Astrocyte of the cerebellum (primary cell): Measurements from ENCODE around the gene BAIAP2L2.

Source experiments
- DNase-seq: peaks from one replicate; pipeline ENCODE4 v3.0.0-alpha.2; 2011; ENCODE audit warnings: low read depth
- H3K4me3 ChIP-seq: 2 replicates; pipeline ENCODE4 v1.5.1; 2011; ENCODE audit warnings: mild to moderate bottlenecking, low read depth, low read length, moderate library complexity
- in situ Hi-C: cut with HindIII; loops from 2 replicates; pipeline ENCODE4 v1.10.0; 2017; ENCODE audit warnings: low sequenced_read_pairs
- TF ChIP-seq, protein P1 (sequence below): IDR thresholded peaks from 2 replicates; pipeline ENCODE4 v1.5.1; 2012; ENCODE audit warnings: low read length, low read depth, moderate library complexity, mild to moderate bottlenecking; ENCODE audit errors: missing control alignments

Gene BAIAP2L2

DNA sequence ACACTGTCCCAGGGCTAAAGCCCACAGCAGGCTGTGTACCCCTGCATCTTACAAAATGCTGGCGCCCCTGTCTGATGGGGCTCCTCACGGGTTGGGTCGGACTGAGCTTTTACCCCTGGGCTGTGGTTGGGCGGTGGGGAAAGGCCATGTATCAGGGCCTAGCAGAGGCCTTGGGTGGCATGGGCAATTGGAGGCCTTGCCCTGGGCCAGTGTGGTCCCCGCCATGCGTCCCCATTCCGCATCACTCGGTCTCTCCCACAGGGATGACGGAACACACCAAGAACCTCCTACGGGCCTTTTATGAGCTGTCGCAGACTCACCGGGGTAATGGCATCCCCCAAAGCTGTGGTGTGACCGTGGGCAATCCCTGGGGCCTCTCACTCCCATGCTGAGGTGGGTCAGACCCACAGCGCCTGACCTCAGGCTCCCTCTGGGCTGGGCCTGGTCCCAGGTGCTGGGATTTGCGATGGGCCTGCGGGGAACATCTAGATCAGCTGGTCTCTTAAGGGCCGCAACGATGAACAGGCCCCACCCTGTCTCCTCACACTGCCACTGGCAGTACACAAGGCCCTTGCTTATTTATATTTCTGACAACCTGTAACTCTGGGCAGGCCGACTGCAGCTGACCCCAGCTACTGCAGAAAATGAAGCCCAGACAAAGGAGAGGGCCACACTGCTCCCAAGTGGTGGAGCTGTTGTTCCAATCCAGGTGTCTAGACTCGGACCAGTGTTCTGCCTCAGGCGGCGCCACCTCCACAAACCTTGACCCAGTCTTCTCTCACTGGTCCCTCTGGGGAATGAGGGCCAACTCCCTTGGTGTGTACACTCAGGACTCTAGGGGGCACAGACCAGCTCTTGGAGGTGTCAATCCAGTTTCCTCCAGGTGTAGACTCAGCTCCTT is 38.8 kb downstream of the BAIAP2L2 start:
- no peak for DNase-seq
- TF ChIP-seq, protein P1, sequence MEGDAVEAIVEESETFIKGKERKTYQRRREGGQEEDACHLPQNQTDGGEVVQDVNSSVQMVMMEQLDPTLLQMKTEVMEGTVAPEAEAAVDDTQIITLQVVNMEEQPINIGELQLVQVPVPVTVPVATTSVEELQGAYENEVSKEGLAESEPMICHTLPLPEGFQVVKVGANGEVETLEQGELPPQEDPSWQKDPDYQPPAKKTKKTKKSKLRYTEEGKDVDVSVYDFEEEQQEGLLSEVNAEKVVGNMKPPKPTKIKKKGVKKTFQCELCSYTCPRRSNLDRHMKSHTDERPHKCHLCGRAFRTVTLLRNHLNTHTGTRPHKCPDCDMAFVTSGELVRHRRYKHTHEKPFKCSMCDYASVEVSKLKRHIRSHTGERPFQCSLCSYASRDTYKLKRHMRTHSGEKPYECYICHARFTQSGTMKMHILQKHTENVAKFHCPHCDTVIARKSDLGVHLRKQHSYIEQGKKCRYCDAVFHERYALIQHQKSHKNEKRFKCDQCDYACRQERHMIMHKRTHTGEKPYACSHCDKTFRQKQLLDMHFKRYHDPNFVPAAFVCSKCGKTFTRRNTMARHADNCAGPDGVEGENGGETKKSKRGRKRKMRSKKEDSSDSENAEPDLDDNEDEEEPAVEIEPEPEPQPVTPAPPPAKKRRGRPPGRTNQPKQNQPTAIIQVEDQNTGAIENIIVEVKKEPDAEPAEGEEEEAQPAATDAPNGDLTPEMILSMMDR = no peak
- no peak overlapping the region for H3K4me3 ChIP-seq
- in situ Hi-C loops = no loop called here

DNA sequence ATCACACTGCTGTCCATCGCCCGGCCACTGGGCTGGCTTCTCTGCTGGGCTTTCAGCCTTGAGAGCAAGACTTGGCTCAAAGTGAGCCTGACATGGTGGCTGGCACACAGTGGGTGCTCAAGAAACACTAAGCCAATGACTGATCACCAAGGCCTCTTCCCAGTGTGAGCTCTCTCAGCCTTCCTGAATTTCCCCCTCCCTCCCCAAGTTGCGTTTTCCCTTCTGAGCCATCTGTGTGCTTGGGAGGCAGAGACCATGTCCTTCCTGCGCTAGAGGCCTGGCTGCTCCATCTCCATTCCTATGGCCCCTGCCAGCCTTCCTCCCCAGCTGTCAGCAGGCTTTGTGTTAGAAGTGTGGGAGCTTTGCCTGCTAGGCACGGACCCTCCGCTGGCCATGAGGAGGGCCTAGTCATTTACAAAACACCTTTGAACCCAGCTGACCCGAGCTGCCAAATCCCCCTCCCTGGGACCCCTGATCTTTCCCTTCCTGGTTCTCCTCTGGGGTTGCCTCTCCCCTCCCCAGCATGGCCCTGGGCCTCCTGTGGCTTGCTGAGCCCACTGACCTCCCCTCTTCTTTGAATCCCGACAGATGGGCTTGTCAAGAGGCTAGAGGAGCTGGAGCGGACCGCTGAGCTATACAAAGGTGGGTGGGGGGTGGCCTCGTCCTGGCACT is 40.1 kb downstream of the BAIAP2L2 start:
- TF ChIP-seq, protein P1 = no peak
- in situ Hi-C loops = no loop called here
- DNase-seq = no peak
- no peak overlapping the region for H3K4me3 ChIP-seq

DNA sequence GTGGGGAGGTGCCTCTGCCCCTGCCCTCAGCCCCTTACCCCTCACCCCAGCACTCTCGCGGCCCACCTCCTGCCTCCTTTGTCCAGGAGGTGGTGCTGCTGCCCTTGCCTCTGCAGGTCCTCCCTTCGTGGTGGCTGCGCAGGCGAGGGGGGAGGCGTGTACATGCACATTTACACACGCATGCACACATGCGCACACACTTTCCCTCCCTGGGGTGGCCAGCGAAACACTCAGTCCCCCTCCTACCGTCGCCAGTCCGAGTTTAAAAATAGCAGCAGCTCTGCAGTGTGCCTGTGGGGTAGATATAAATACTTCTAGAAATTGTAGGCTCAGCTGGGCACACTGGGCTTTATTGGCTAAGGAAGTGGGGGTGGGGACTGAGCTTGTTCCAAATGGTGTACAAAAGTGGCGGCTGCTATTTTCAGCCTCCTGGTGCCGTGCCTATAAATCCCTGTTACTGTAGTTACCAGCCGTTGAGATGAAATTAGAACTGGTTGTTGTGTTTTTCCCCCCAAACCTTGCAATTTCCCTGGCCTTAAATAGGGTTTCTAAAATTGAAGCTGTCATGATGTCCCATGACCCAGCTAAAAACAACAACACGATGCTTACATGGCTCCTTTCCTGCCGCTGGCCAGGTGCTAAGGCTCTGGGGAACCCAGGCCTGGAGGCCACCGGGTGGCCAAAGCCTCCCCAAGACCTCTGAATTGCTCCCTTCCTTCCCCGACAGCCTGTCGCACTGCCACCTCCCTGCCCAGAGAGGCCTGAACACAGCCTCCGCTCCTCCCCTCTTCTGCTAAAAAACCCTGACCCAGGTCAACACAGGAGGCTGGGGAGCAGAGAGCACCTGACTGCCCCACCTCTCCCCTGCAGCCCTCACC is 40.9 kb downstream of the BAIAP2L2 start:
- in situ Hi-C loops = no loop called here
- H3K4me3 ChIP-seq = no peak overlapping the region
- TF ChIP-seq, protein P1 = peak; percentile 51
- no peak for DNase-seq

DNA sequence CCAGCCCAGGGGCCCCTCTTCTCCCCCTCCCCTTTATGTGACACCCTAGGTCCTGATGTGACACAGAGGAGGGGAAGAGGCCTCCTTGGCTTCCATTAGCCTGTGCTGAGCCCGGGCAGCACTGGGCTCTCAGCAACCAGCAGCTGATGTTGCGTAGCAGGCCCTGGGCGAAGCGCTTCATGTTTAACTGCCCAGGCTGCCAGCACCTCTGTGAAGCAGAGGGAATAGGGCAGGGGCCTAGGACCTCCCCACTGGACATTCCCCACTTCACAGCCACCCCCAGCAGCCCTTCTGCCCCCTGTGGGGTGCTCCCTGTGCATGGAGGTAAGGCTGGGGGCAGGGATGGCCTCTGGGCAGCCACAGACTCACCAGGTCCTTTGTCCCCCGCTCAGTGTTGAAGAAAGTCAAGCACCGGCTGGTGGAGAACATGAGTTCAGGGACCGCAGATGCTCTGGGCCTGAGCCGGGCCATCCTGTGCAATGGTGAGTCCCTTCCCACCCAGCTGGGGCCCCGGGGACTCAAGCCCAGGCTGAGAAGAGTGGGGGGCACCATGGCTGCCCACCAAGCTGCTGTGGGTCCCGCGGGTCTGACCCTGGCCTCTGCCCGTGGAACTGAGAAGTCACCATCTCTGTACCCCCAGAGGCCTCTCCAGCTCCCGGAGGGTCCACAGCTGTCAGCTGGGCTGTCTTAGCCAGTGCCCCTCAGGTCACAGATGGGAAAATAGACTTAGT is 41.7 kb downstream of the BAIAP2L2 start:
- in situ Hi-C loops = no loop called here
- TF ChIP-seq, protein P1 = no peak
- DNase-seq = no peak
- H3K4me3 ChIP-seq = no peak overlapping the region

DNA sequence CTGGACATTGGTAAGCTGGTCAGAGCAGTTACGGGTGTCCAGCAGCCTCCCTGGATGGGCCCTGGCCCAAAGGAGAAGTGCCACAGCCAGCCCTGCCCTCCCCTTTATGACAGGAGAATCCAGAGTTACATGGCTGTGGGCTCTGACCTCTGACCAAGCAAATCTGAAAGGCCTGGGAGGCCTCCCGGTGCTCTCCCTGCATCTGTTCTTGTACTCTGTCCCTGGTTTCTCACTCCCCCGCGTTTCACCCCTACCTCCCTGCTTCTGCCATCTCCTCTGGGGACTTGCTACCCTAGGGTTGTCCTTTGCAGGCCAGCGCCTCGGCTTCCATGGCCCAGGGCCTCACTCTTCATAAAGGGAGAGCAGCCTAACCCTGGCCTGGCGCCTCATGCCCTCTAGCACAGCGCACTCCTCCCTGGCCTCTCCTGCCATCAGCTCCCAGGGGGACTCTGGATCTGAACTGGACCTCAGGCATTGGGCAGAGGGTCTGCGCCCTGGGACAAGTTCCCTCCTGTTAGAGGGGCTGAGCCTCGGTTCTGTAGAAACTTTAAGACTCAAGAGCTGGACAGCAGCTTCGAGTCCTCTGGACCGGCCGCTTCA is 42.6 kb downstream of the BAIAP2L2 start:
- no peak for DNase-seq
- H3K4me3 ChIP-seq = no peak overlapping the region
- TF ChIP-seq, protein P1 = no peak
- in situ Hi-C loops = no loop called here

DNA sequence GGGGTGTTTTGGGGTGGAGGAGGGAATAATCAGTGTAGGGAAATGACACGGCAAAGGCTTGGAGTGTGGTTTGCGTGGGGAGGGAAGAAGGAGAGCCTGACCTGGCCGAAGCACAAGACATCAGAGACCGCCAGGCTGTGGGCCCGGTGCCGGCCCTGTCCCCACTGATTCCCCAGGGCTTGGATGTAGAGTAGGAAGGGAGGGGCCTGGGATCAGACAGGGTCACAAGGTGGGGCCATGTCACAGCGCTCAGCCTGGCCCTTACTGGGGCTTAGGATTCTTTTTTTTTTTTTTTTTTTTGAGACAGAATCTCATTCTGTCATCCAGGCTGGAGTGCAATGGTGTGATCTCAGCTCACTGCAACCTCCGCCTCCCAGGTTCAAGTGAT is 43.5 kb downstream of the BAIAP2L2 start:
- DNase-seq = no peak
- TF ChIP-seq, protein P1 = no peak
- H3K4me3 ChIP-seq = no peak overlapping the region
- in situ Hi-C loops = no loop called here
